ENCODE measurements around the gene NSD1.

Gene NSD1

GRCh38 chr5:177349762-177350161 is 216.2 kb downstream of the NSD1 start:
- DNase-seq (ENCODE audit: low read depth in 2 of 2), result no peak

All from stimulated activated CD4-positive, alpha-beta T cell treated with anti-CD3 and anti-CD28 coated beads, Interleukin-15, amount 100 ng/mL, for 48 hours (primary cell).